Measurements from ENCODE around the gene MTAP.

The MTAP gene

DNA sequence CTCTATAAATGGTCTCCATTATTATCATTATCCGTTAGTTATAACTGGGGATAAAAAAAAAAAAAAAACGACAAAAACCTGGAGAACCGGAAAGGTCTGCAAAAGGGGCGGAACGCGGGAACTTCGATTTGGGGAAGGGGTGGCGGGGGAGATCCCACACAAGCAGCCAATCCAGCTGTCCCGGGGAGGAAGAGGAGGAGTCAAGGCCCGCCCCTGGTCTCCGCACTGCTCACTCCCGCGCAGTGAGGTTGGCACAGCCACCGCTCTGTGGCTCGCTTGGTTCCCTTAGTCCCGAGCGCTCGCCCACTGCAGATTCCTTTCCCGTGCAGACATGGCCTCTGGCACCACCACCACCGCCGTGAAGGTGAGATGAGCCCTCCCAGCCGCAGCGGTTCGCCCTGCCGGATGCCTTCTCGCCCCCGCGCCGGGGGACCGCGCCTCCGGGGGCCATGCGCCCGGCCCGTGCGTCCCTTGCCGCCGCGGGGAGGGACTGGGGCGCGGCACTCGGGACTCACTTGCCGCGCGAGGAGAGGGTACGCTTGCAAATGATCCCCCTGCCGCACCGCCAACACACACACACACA is at the start of gene MTAP:
Gene MTAP, plus strand, starts transcription at position 219 of the 583 bp plus-strand sequence. Its CDS starts 113 bp downstream, at position 332.
- peak within 1 kb of the TSS; percentile 62 for H3K4me3 ChIP-seq (ENCODE audit: control insufficient read depth, low read depth, low read length)
- DNase-seq (ENCODE audit: low read depth) = no peak

DNA sequence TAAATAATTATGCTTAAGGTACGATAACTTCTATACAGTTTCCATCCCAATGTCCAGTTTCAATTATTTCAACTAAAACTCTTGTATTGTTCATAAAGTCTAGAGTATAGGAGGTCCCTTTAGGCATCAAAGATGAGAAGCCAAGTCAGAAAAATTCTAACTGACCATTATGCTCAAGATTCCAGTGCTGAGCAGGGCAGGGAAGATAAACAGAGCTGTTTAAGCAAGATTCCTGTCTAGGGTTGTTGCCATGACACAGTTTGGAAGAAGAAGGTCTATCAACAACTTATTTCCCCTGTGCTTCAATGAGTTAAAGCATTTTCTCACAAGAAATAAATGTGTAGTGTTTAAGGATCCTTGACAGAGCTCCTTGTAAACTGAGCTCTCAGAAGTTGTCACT is 48.9 kb upstream of the MTAP start:
- no peak overlapping the region for H3K4me3 ChIP-seq (ENCODE audit: control insufficient read depth, low read depth, low read length)
- no peak for DNase-seq (ENCODE audit: low read depth)
- TF ChIP-seq, protein P1, sequence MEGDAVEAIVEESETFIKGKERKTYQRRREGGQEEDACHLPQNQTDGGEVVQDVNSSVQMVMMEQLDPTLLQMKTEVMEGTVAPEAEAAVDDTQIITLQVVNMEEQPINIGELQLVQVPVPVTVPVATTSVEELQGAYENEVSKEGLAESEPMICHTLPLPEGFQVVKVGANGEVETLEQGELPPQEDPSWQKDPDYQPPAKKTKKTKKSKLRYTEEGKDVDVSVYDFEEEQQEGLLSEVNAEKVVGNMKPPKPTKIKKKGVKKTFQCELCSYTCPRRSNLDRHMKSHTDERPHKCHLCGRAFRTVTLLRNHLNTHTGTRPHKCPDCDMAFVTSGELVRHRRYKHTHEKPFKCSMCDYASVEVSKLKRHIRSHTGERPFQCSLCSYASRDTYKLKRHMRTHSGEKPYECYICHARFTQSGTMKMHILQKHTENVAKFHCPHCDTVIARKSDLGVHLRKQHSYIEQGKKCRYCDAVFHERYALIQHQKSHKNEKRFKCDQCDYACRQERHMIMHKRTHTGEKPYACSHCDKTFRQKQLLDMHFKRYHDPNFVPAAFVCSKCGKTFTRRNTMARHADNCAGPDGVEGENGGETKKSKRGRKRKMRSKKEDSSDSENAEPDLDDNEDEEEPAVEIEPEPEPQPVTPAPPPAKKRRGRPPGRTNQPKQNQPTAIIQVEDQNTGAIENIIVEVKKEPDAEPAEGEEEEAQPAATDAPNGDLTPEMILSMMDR (IDR thresholded peaks at IDR 0.05; ENCODE audit: control insufficient read depth, insufficient read depth, low read depth, low read length, missing control alignments) = no peak

More for the DNA sequence above, at the start of gene MTAP:
- TF ChIP-seq, protein P1 (IDR thresholded peaks at IDR 0.05; ENCODE audit: control insufficient read depth, insufficient read depth, low read depth, low read length, missing control alignments) = no peak

DNA sequence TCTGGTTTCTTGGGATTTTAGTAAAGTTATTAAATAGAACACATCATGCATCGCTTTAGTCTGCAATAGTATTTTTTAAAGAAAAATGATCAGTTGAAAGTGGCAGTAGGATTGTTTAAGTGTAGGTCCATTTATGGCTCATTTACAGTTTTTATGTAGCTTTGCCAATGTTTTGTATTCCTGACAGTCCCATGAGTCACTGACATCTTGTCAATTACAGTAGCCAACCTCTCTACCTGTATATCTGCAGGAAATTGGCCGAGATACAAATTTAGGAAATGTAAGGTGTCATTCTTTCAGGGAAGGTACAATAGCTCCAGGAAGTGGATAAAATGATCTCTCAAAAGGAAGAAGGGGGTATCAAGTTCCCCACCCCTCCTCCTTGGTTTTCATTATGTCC is 47.7 kb upstream of the MTAP start:
- DNase-seq (ENCODE audit: low read depth) = no peak
- H3K4me3 ChIP-seq (ENCODE audit: control insufficient read depth, low read depth, low read length) = no peak overlapping the region
- TF ChIP-seq, protein P1 (IDR thresholded peaks at IDR 0.05; ENCODE audit: control insufficient read depth, insufficient read depth, low read depth, low read length, missing control alignments) = no peak

DNA sequence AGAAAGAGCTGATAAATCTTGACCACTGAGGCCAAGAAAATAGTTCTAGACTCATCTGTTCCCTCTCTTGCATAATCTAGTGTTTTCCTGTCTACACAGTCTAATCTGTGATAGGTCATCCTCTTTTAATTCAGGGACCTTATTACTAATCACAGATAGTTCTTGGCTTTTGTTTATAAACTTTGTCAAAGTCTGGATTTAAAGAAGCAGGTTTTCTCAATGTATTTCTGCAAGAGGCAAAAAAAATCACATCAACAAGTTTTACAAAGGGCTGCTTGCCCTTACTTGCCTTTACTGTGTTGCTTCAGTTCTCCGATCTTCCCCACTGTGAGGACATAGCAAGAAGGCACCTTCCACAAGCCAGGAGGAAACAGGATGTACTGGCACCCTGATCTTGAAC is 43.9 kb upstream of the MTAP start:
- TF ChIP-seq, protein P1 (IDR thresholded peaks at IDR 0.05; ENCODE audit: control insufficient read depth, insufficient read depth, low read depth, low read length, missing control alignments) = no peak
- no peak overlapping the region for H3K4me3 ChIP-seq (ENCODE audit: control insufficient read depth, low read depth, low read length)
- no peak for DNase-seq (ENCODE audit: low read depth)

DNA sequence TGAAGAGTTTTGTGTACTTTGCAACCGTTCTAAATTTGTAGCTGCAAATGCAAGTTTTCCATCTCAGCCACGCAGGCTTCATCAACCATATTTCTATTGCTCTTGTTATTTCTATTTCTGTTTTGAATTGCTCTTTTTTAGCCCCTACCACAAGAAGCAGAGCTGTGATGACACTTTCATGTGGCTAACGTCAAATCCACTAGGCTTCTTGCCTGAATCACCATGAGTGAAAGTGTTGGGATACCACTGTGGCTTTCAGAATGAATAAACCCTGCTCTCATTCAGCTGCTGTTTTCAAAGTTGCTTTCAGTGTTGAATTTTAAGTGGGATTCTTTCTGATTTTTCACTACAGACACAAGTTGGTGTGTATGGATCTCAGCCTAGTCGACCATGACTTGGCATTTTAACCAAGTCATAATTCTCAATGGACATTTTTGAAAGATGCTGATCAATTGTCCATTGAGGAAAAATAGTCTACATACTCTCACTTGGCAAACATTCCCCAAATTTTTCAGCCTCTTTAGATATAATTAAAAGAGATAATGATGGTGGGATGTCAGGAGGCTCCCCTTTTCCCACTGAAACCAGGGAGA is 41.0 kb upstream of the MTAP start:
- H3K4me3 ChIP-seq (ENCODE audit: control insufficient read depth, low read depth, low read length) = no peak overlapping the region
- DNase-seq (ENCODE audit: low read depth) = no peak
- TF ChIP-seq, protein P1 (IDR thresholded peaks at IDR 0.05; ENCODE audit: control insufficient read depth, insufficient read depth, low read depth, low read length, missing control alignments) = no peak

DNA sequence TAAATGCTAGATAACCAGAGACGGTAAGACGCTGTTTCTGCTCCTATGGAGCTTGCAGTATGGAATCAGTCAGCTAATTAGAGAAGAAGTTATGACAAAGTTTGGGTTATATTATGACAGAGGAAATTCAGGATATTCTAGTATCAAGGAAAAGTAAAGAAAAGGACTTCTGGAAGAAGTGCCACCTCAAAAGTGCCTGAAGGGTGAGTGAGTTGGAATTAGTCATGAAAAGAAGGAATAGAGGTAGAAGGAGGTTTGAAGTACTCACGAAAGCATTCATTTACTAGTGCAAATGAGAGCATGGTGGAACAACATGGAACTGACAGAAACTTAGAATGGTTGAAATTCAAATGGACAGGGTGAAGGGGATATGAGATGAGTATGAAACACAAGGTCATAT is 40.4 kb upstream of the MTAP start:
- TF ChIP-seq, protein P1 (IDR thresholded peaks at IDR 0.05; ENCODE audit: control insufficient read depth, insufficient read depth, low read depth, low read length, missing control alignments) = no peak
- no peak for DNase-seq (ENCODE audit: low read depth)
- no peak overlapping the region for H3K4me3 ChIP-seq (ENCODE audit: control insufficient read depth, low read depth, low read length)

Measured in AG09309 (cell line).